Panc1 (cell line): ENCODE measurements around the gene BTK. TPM values are rescaled to one million over a fixed set of nuclear protein-coding genes. Genes with fewer than 3 reads are reported as not detected.

Experiments used
- ATAC-seq: fragments of 200-7000 bp; cut with Tn5 transposase; 2 replicates; pipeline ENCODE4 v1.9.1; 2020; ENCODE audit warnings: mild to moderate bottlenecking, moderate library complexity
- BruUV-seq: library from RNA; stranded (reverse); fragments of 400-500 nt; replicated peaks from 2 replicates; lab custom pipeline; 2021; lab: Mats Ljungman, UMichigan
- CTCF ChIA-PET: fragments of 300-600 bp; sonication (Branson Sonifier 250); formaldehyde crosslinking; loops from one replicate; lab custom pipeline; 2022; ENCODE audit warnings: antibody characterized with exemption; lab: Charles Lee
- POLR2A ChIA-PET: fragments of 300-600 bp; sonication (Branson Sonifier 250); formaldehyde crosslinking; loops from one replicate; lab custom pipeline; 2022; ENCODE audit warnings: antibody characterized with exemption; lab: Charles Lee
- DNase-seq: peaks from one replicate; pipeline ENCODE4 v3.0.0-alpha.2; 2010; ENCODE audit warnings: low read depth, low spot score
- H3K27ac ChIP-seq: 2 replicates; pipeline ENCODE4 v1.5.1; 2011; ENCODE audit warnings: mild to moderate bottlenecking, low read length, inconsistent platforms
- H3K27me3 ChIP-seq: fragments of 200-500 bp; sonication (Bioruptor generic); 2 replicates; pipeline ENCODE4 v1.6.0; 2014; ENCODE audit warnings: low read length, inconsistent platforms; ENCODE audit not compliant: control insufficient read depth, insufficient read depth
- H3K36me3 ChIP-seq: fragments of 200-500 bp; sonication (Bioruptor generic); 2 replicates; pipeline ENCODE4 v1.5.1; 2014; ENCODE audit warnings: inconsistent platforms, mild to moderate bottlenecking, low read length, moderate library complexity; ENCODE audit not compliant: control insufficient read depth, insufficient read depth
- H3K4me1 ChIP-seq: 2 replicates; pipeline ENCODE4 v1.5.1; 2011; ENCODE audit warnings: inconsistent platforms, mild to moderate bottlenecking, low read length, moderate library complexity; ENCODE audit not compliant: control insufficient read depth, insufficient read depth
- H3K4me3 ChIP-seq, 2 experiments: 2 replicates each; pipeline ENCODE4 v1.5.1; 2011 to 2012; ENCODE audit warnings: low read depth in 2 of 2, low read length in 2 of 2, mild to moderate bottlenecking in 2 of 2, inconsistent platforms in 1 of 2, moderate library complexity in 1 of 2
- H3K9me3 ChIP-seq: fragments of 200-500 bp; sonication (Bioruptor generic); 2 replicates; pipeline ENCODE4 v1.5.1; 2014; ENCODE audit warnings: low read depth, mild to moderate bottlenecking, inconsistent platforms, low read length, moderate library complexity; ENCODE audit not compliant: control insufficient read depth, insufficient read depth
- POLR2AphosphoS5 ChIP-seq: IDR thresholded peaks from 2 replicates; pipeline ENCODE4 v1.6.1; 2012; ENCODE audit warnings: mild to moderate bottlenecking, low read depth, low read length, moderate library complexity
- SIN3A ChIP-seq: IDR thresholded peaks from 2 replicates; pipeline ENCODE4 v1.6.1; 2012; ENCODE audit warnings: low read depth, mild to moderate bottlenecking, low read length, moderate library complexity, borderline replicate concordance; ENCODE audit not compliant: insufficient read depth
- TCF7L2 ChIP-seq: IDR thresholded peaks from 2 replicates; pipeline ENCODE4 v1.6.1; 2011; ENCODE audit warnings: mild to moderate bottlenecking, low read depth, low read length, inconsistent platforms
- in situ Hi-C: cut with HindIII; loops from 2 replicates; pipeline ENCODE4 v1.10.0; 2016; ENCODE audit warnings: low sequenced_read_pairs, low pct_unique_long_range_greater_than_20kb
- intact Hi-C: fragments of 100-400 bp; cut with micrococcal nuclease; formaldehyde crosslinking; loops from one replicate; pipeline ENCODE4 v1.10.0; 2022; ENCODE audit not compliant: unreplicated experiment
- total RNA-seq: library from RNA; stranded (reverse); gene quantifications from one replicate; pipeline ENCODE4 v1.2.1, GENCODE V29; 2021; ENCODE audit not compliant: unreplicated experiment
- TF ChIP-seq, protein P1 (sequence below), 2 experiments: IDR thresholded peaks; 2 replicates each; pipeline ENCODE4 v1.6.1; 2011 to 2012; ENCODE audit warnings: low read depth in 2 of 2, control low read depth in 1 of 2, low read length in 1 of 2, mild to moderate bottlenecking in 1 of 2, moderate library complexity in 1 of 2; ENCODE audit not compliant: insufficient read depth in 1 of 2
- TF ChIP-seq, protein P2 (sequence below): fragments of 450-650 bp; IDR thresholded peaks from 2 replicates; pipeline ENCODE4 v1.5.1; 2017; ENCODE audit warnings: mild to moderate bottlenecking

BTK gene
- total RNA-seq, 1 experiment from 2014 or later, result not detected

DNA sequence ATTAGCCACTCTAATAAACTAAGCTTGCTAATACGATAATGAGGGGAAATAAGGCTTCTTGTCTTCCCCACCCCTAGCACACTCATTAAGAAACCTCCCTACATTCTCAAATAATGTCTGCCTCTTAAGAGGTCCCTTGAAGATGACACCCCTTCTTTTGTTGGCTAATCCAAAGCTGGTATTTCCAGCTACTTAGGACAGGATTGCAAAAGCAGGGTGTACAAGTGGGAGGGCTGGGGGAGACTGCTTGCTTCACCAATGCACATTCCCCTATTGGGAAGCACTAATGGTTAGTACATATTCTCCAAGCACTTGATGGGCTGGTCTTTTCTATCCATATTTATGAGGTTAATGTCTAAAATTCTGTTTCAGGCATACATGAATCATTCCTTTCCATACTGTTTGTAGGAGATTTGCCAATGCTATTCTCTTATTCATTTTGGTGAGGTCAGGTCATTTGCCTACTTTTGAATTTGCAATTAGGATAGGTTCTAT is 20.6 kb downstream of the BTK start:
- H3K36me3 ChIP-seq, result no peaks in the 10 kb centered on the region
- ChIA-PET CTCF (no interaction called here), POLR2A (no interaction called here)
- H3K27ac ChIP-seq, result no peak overlapping the region
- no peaks in the 10 kb centered on the region for H3K4me1 ChIP-seq
- no peak overlapping the region for H3K4me3 ChIP-seq
- no TSS peak for BruUV-seq
- H3K9me3 ChIP-seq, result no peaks in the 10 kb centered on the region
- DNase-seq (no peak), ATAC-seq (no peak)
- TF ChIP-seq POLR2AphosphoS5, result no peak
- TF ChIP-seq, protein P1, sequence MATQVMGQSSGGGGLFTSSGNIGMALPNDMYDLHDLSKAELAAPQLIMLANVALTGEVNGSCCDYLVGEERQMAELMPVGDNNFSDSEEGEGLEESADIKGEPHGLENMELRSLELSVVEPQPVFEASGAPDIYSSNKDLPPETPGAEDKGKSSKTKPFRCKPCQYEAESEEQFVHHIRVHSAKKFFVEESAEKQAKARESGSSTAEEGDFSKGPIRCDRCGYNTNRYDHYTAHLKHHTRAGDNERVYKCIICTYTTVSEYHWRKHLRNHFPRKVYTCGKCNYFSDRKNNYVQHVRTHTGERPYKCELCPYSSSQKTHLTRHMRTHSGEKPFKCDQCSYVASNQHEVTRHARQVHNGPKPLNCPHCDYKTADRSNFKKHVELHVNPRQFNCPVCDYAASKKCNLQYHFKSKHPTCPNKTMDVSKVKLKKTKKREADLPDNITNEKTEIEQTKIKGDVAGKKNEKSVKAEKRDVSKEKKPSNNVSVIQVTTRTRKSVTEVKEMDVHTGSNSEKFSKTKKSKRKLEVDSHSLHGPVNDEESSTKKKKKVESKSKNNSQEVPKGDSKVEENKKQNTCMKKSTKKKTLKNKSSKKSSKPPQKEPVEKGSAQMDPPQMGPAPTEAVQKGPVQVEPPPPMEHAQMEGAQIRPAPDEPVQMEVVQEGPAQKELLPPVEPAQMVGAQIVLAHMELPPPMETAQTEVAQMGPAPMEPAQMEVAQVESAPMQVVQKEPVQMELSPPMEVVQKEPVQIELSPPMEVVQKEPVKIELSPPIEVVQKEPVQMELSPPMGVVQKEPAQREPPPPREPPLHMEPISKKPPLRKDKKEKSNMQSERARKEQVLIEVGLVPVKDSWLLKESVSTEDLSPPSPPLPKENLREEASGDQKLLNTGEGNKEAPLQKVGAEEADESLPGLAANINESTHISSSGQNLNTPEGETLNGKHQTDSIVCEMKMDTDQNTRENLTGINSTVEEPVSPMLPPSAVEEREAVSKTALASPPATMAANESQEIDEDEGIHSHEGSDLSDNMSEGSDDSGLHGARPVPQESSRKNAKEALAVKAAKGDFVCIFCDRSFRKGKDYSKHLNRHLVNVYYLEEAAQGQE (IDR thresholded peaks at IDR 0.05; ENCODE audit: insufficient read depth in 1 of 2, low read depth in 2 of 2, low read length in 1 of 2), result no peak
- TF ChIP-seq, protein P2, sequence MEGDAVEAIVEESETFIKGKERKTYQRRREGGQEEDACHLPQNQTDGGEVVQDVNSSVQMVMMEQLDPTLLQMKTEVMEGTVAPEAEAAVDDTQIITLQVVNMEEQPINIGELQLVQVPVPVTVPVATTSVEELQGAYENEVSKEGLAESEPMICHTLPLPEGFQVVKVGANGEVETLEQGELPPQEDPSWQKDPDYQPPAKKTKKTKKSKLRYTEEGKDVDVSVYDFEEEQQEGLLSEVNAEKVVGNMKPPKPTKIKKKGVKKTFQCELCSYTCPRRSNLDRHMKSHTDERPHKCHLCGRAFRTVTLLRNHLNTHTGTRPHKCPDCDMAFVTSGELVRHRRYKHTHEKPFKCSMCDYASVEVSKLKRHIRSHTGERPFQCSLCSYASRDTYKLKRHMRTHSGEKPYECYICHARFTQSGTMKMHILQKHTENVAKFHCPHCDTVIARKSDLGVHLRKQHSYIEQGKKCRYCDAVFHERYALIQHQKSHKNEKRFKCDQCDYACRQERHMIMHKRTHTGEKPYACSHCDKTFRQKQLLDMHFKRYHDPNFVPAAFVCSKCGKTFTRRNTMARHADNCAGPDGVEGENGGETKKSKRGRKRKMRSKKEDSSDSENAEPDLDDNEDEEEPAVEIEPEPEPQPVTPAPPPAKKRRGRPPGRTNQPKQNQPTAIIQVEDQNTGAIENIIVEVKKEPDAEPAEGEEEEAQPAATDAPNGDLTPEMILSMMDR, result no peak
- no peak for TF ChIP-seq TCF7L2
- no peak for TF ChIP-seq SIN3A
- in situ Hi-C loops, result no loop called here
- intact Hi-C loops, result no loop called here
- H3K27me3 ChIP-seq, result peaks cover 5% of the 10 kb centered on the region; the same call in 1 of the 2 replicates

DNA sequence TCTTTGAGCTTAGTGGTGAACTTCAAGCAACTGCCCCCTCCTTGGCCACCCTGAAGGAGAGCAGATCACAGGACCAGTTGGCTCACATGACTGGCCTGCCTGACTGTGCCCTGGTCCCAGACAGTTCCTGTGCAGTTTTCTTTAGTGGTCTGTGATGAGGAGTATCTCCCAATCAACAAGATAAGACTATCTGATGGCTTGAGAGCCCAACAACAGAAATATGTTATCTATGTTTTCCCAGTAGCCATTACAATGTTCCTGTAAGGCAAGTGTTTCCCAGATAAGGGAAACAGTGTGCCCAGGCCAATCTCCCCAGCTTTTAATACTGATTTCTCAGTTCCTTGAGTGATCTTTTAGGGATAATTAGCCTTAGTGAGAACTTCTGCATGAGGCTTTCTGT is 23.2 kb downstream of the BTK start:
- Histone ChIP-seq H3K27me3 (no peaks in the 10 kb centered on the region; the same call in 1 of the 2 replicates), H3K4me1 (no peaks in the 10 kb centered on the region), H3K36me3 (no peaks in the 10 kb centered on the region), H3K9me3 (no peaks in the 10 kb centered on the region), H3K4me3 (no peak overlapping the region), H3K27ac (no peak overlapping the region)
- ChIA-PET POLR2A (no interaction called here), CTCF (interaction anchor here (1.6 kb wide), 1 partner anchor 28 kb away, joined by 5 read pairs; the partner anchor contains the start of gene RPL36A)
- no TSS peak for BruUV-seq
- no peak for TF ChIP-seq POLR2AphosphoS5
- TF ChIP-seq SIN3A, result no peak
- TF ChIP-seq, protein P1 (IDR thresholded peaks at IDR 0.05; ENCODE audit: insufficient read depth in 1 of 2, low read depth in 2 of 2, low read length in 1 of 2), result no peak
- TF ChIP-seq, protein P2, result no peak
- TF ChIP-seq TCF7L2, result no peak
- in situ Hi-C loops (no loop called here), intact Hi-C loops (no loop called here)
- DNase-seq, result no peak
- no peak for ATAC-seq
